Upper lobe of left lung (tissue), 6 donors: ENCODE data around the gene OR5K1. TPM values are rescaled to one million over a fixed set of nuclear protein-coding genes. Genes with fewer than 3 reads are reported as not detected.

Experiments used
- ATAC-seq, 2 donors: fragments of 200-7000 bp; cut with Tn5 transposase; one replicate each; pipeline ENCODE4 v1.9.1; 2022; ENCODE audit warnings: mild to moderate bottlenecking in 2 of 2, moderate library complexity in 2 of 2; ENCODE audit not compliant: low FRiP score in 2 of 2
- DNase-seq, 2 donors: peaks; one replicate each; pipeline ENCODE4 v3.0.0-alpha.2; 2019 to 2020
- H3K27ac ChIP-seq, 4 donors: fragments of 200-600 bp; sonication (generic); one replicate each; pipeline ENCODE4 v1.5.1; 2016 to 2019
- H3K27me3 ChIP-seq, 4 donors: fragments of 200-600 bp; sonication (generic); one replicate each; pipeline ENCODE4 v1.5.1; 2017 to 2019
- H3K36me3 ChIP-seq, 4 donors: fragments of 200-600 bp; sonication (generic); one replicate each; pipeline ENCODE4 v1.5.1; 2016 to 2019
- H3K4me1 ChIP-seq, 4 donors: fragments of 200-600 bp; sonication (generic); one replicate each; pipeline ENCODE4 v1.5.1; 2018 to 2019
- H3K4me3 ChIP-seq, 4 donors: fragments of 200-600 bp; sonication (generic); one replicate each; pipeline ENCODE4 v1.5.1; 2017 to 2019; ENCODE audit warnings: mild to moderate bottlenecking in 2 of 4, moderate library complexity in 1 of 4
- H3K9me3 ChIP-seq, 4 donors: fragments of 200-600 bp; sonication (generic); one replicate each; pipeline ENCODE4 v1.5.1; 2018 to 2019
- CTCF ChIP-seq, 6 experiments: fragments of 450-650 bp in 4 of 6; fragments of 200-600 bp in 2 of 6; sonication (generic) in 2 of 6; IDR thresholded peaks; one replicate each; pipeline ENCODE4 v1.5.1; 2016 to 2019; ENCODE audit warnings: antibody characterized with exemption in 6 of 6
- EP300 ChIP-seq, 4 donors: sonication (generic); formaldehyde crosslinking; IDR thresholded peaks; one replicate each; pipeline ENCODE4 v1.5.1; 2017; ENCODE audit warnings: antibody characterized with exemption in 4 of 4, control low read depth in 2 of 4
- POLR2A ChIP-seq, 4 donors: fragments of 450-650 bp; IDR thresholded peaks; one replicate each; pipeline ENCODE4 v1.5.1; 2016 to 2017; ENCODE audit warnings: antibody characterized with exemption in 4 of 4, mild to moderate bottlenecking in 2 of 4
- POLR2AphosphoS5 ChIP-seq, 2 donors: sonication (generic); formaldehyde crosslinking; IDR thresholded peaks; one replicate each; pipeline ENCODE4 v1.5.1; 2017; ENCODE audit warnings: antibody characterized with exemption in 2 of 2
- WGBS, 2 donors: methylation state at CpG; one replicate each; pipeline ENCODE4 v1.1.5; 2017 to 2018; 5-methylcytosine and 5-hydroxymethylcytosine counted together
- total RNA-seq, 6 donors: library from RNA; depleted of rRNA in 4 of 6; stranded (reverse); fragments of >200 nt in 4 of 6; gene quantifications; one replicate each; pipeline versions ENCODE4 v1.1.0 to v1.2.1, GENCODE V29; 2016 to 2021
- donor health status: DM: no; HTN: no; CAD: no; lungs with moderate emphysema.
- donor health status: DM: no; HTN: yes; CAD: no; lungs with severe emphysema.

Gene OR5K1
- total RNA-seq, 6 donors from 2014 or later, result not detected

DNA sequence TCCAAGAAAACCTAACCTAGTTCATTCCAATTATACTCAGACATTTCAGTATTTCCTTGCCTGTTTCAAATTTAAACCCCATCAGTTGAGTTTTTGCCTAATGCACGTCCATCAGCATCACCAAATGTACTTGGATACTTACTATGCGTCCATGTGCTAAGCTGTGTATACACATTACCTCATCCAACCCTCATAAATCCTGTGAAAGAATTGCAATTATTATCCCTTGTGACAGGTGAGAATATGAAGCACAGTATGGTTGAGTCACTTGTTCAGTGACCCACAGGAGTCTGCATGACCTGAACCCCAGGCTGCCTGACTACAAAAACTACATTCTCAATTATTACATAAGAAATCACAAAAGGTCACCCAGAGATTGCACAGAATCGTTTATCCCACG is 37.0 kb downstream of the OR5K1 start:
- ATAC-seq (no peak), DNase-seq (no peak)
- Histone ChIP-seq H3K36me3 (no peaks in the 10 kb centered on the region), H3K9me3 (no peaks in the 10 kb centered on the region), H3K4me3 (no peak overlapping the region), H3K4me1 (no peaks in the 10 kb centered on the region), H3K27me3 (no peaks in the 10 kb centered on the region), H3K27ac (no peak overlapping the region)
- TF ChIP-seq POLR2AphosphoS5 (IDR thresholded peaks at IDR 0.05) (no peak), CTCF (IDR thresholded peaks at IDR 0.05) (no peak), POLR2A (IDR thresholded peaks at IDR 0.05) (no peak), EP300 (IDR thresholded peaks at IDR 0.05) (no peak)
- 83 to 85% methylated on average over 4 of the region's 4 CpGs for WGBS, 2 donors

GRCh38 chr3:98501270-98501669 is 38.3 kb downstream of the OR5K1 start:
- DNase-seq (no peak), ATAC-seq (no peak)
- no peaks in the 10 kb centered on the region for H3K27me3 ChIP-seq
- 89 to 95% methylated on average over 4 of the region's 4 CpGs for WGBS, 2 donors
- no peak overlapping the region for H3K27ac ChIP-seq
- no peaks in the 10 kb centered on the region for H3K4me1 ChIP-seq
- TF ChIP-seq EP300 (IDR thresholded peaks at IDR 0.05) (no peak), POLR2A (IDR thresholded peaks at IDR 0.05) (no peak), POLR2AphosphoS5 (IDR thresholded peaks at IDR 0.05) (no peak), CTCF (IDR thresholded peaks at IDR 0.05) (no peak)
- no peak overlapping the region for H3K4me3 ChIP-seq
- H3K9me3 ChIP-seq, result no peaks in the 10 kb centered on the region
- no peaks in the 10 kb centered on the region for H3K36me3 ChIP-seq

DNA sequence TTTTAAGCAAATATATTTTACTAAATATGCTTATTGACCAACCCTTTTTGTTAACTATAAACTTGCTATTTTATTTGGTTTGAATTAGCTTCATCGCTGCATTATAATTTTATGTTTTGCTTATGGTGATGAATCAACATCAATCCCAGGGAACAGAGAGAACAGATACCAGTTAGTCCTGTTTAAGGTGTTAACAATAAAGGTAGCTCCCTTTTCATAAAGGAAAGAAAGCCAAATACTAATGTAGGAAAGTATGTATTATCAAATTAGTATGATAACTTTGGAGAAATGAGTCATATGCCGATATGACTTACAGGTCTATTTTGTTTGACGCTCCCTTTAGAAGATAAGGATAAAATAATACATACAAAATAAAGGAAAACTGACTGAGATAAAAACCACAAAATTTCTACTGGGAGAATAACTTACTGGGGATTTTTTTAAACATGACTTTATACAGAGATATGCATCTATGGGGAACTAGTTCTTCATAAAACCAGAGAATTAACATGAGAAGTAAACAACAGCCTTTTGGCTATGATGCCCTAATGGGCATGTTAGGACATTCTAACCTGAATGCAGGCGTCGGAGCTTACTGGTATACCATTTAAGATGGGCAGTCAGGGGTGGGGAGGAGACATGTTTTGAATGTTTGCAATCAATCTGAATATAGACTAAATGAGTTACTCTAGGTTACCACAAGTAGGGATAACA is 39.0 kb downstream of the OR5K1 start:
- Histone ChIP-seq H3K27ac (no peak overlapping the region), H3K4me3 (no peak overlapping the region), H3K9me3 (no peaks in the 10 kb centered on the region), H3K4me1 (no peaks in the 10 kb centered on the region), H3K27me3 (no peaks in the 10 kb centered on the region), H3K36me3 (no peaks in the 10 kb centered on the region)
- TF ChIP-seq POLR2A (IDR thresholded peaks at IDR 0.05) (no peak), CTCF (IDR thresholded peaks at IDR 0.05) (no peak), EP300 (IDR thresholded peaks at IDR 0.05) (no peak), POLR2AphosphoS5 (IDR thresholded peaks at IDR 0.05) (no peak)
- DNase-seq (no peak), ATAC-seq (no peak)
- WGBS, 2 donors, result 95 to 96% methylated on average over 5 of the region's 5 CpGs

- no peak overlapping the region for H3K27ac ChIP-seq
- ATAC-seq, result no peak
- H3K4me1 ChIP-seq, result no peaks in the 10 kb centered on the region
- no peak overlapping the region for H3K4me3 ChIP-seq
- no peak for TF ChIP-seq CTCF (IDR thresholded peaks at IDR 0.05)
- no peak for TF ChIP-seq EP300 (IDR thresholded peaks at IDR 0.05)
- no peak for TF ChIP-seq POLR2A (IDR thresholded peaks at IDR 0.05)
- H3K27me3 ChIP-seq, result no peaks in the 10 kb centered on the region
- no peaks in the 10 kb centered on the region for H3K9me3 ChIP-seq
- no peaks in the 10 kb centered on the region for H3K36me3 ChIP-seq
- DNase-seq, result no peak
- WGBS, 2 donors, result 85 to 92% methylated on average over 4 of the region's 4 CpGs
Measured at GRCh38 chr3:98504539-98504938, 41.5 kb downstream of the OR5K1 start.

GRCh38 chr3:98508582-98508981 is 45.6 kb downstream of the OR5K1 start:
- Histone ChIP-seq H3K4me1 (no peaks in the 10 kb centered on the region), H3K36me3 (peaks cover 0 to 16% (median 0%) of the 10 kb centered on the region in 4 donors), H3K27me3 (no peaks in the 10 kb centered on the region), H3K9me3 (no peaks in the 10 kb centered on the region), H3K27ac (no peak overlapping the region), H3K4me3 (no peak overlapping the region)
- DNase-seq, result no peak
- no peak for TF ChIP-seq POLR2A (IDR thresholded peaks at IDR 0.05)
- no peak for TF ChIP-seq POLR2AphosphoS5 (IDR thresholded peaks at IDR 0.05)
- no peak for TF ChIP-seq EP300 (IDR thresholded peaks at IDR 0.05)
- TF ChIP-seq CTCF (IDR thresholded peaks at IDR 0.05), result no peak
- 91 to 97% methylated on average over 2 of the region's 2 CpGs for WGBS, 2 donors
- ATAC-seq, result no peak
